ENCODE results near the gene FREM2. TPM values are rescaled to one million over a fixed set of nuclear protein-coding genes. Genes with fewer than 3 reads are reported as not detected.

FREM2 gene
- total and polyA plus RNA-seq, 3 donors from 2014 or later, result 0.80 to 5.5 (median 4.4) TPM

DNA sequence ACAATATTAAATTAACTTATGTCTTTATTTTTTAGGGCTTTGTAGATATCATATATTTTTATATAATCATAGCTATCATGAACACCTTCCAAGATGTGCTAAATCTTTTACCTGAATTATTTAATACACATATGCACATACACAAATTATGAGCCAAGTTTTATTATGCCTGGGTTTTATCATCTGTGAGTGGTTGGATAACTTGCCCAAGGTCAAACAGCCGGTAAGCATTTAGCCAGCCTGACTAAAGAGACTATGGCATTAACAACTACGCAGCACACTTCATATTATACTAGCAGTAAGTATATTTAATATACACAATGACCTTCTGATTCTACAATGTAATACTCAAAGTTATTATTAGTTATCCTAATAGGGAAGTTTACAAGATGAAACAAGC lies 132.7 kb downstream of the FREM2 start:
- H3K27me3 ChIP-seq, result no peaks in the 10 kb centered on the region
- WGBS, 2 donors, result 65 to 66% methylated on average over 2 of the region's 2 CpGs
- TF ChIP-seq, protein P1, sequence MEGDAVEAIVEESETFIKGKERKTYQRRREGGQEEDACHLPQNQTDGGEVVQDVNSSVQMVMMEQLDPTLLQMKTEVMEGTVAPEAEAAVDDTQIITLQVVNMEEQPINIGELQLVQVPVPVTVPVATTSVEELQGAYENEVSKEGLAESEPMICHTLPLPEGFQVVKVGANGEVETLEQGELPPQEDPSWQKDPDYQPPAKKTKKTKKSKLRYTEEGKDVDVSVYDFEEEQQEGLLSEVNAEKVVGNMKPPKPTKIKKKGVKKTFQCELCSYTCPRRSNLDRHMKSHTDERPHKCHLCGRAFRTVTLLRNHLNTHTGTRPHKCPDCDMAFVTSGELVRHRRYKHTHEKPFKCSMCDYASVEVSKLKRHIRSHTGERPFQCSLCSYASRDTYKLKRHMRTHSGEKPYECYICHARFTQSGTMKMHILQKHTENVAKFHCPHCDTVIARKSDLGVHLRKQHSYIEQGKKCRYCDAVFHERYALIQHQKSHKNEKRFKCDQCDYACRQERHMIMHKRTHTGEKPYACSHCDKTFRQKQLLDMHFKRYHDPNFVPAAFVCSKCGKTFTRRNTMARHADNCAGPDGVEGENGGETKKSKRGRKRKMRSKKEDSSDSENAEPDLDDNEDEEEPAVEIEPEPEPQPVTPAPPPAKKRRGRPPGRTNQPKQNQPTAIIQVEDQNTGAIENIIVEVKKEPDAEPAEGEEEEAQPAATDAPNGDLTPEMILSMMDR (IDR thresholded peaks at IDR 0.05), result no peak
- TF ChIP-seq POLR2A (IDR thresholded peaks at IDR 0.05), result no peak
- no peak overlapping the region for H3K4me3 ChIP-seq
- H3K36me3 ChIP-seq (ENCODE audit: low read depth, missing control alignments), result no peaks in the 10 kb centered on the region
- H3K9me3 ChIP-seq, result no peaks in the 10 kb centered on the region
- no peaks in the 10 kb centered on the region for H3K4me1 ChIP-seq
- intact Hi-C loops (cut with DNase I; ENCODE audit: low total_unique reads), result no loop called here
- H3K27ac ChIP-seq, result no peak overlapping the region
- DNase-seq, result no peak

DNA sequence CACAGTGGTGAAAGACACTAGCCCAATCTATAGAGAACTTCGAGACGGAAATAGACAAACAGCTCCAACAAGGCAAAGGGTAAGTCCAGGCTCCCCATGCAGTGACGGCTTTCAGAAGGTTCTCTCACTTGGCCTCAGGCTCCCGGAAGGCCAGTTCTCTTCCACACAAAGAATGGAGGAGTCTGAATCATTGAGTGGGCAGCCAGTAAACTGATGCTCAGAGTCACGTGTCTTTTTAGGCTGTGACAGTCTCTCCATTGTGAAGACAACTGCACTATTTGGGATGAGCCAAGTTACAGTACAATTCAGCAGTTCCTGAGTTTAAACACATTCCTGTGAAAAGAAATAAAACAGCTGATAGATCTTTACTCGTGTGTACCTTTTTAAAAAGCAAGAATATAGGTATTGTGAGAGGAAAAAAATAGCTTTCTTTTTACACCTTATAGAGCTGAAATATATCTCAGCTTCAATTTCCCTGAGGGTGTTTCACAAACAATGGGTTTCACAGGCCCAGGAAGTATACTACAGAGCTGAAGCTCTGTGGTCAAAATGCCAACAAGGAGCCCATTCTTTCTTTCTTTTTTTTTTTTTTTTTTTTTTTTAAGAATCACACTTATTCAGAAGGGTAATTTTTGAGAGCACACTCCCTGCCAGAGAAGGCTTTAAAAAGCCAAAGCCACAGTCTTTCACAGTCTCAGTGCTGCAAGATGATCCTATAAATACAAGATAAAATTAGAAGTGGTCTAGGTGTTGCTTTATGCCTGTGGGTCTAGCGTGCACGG lies 135.1 kb downstream of the FREM2 start:
- Histone ChIP-seq H3K9me3 (no peaks in the 10 kb centered on the region), H3K27me3 (no peaks in the 10 kb centered on the region), H3K4me1 (no peaks in the 10 kb centered on the region), H3K27ac (no peak overlapping the region), H3K4me3 (no peak overlapping the region), H3K36me3 (ENCODE audit: low read depth, missing control alignments) (no peaks in the 10 kb centered on the region)
- DNase-seq, result no peak
- TF ChIP-seq POLR2A (IDR thresholded peaks at IDR 0.05), result no peak
- 83 to 85% methylated on average over 8 of the region's 8 CpGs for WGBS, 2 donors
- intact Hi-C loops (cut with DNase I; ENCODE audit: low total_unique reads), result no loop called here

DNA sequence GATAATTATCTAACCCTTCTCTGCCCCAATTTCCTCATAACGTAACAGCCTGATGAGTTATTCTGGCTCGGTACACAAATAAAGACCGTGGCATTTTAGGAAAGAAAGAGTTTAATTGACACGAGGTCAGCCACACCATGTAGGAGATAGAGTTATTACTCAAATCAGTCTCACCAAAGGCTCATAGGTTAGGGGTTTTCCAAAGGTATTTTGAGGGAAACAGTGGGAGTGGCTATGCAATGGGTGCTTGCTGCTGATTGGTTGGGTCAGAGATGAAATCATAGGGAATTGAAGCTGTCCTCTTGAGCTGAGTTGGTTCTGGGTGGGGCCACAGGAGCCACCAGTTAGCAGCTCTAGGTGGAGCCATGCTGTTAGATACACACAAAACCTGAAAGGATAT lies 137.5 kb downstream of the FREM2 start:
- WGBS, 2 donors, result 80 to 86% methylated on average over 4 of the region's 4 CpGs
- no peaks in the 10 kb centered on the region for H3K27me3 ChIP-seq
- no peak for DNase-seq
- intact Hi-C loops (cut with DNase I; ENCODE audit: low total_unique reads), result no loop called here
- H3K9me3 ChIP-seq, result no peaks in the 10 kb centered on the region
- TF ChIP-seq, protein P1 (IDR thresholded peaks at IDR 0.05), result no peak
- no peak for TF ChIP-seq POLR2A (IDR thresholded peaks at IDR 0.05)
- no peak overlapping the region for H3K4me3 ChIP-seq
- H3K27ac ChIP-seq, result no peak overlapping the region
- H3K4me1 ChIP-seq, result no peaks in the 10 kb centered on the region
- H3K36me3 ChIP-seq (ENCODE audit: low read depth, missing control alignments), result no peaks in the 10 kb centered on the region

DNA sequence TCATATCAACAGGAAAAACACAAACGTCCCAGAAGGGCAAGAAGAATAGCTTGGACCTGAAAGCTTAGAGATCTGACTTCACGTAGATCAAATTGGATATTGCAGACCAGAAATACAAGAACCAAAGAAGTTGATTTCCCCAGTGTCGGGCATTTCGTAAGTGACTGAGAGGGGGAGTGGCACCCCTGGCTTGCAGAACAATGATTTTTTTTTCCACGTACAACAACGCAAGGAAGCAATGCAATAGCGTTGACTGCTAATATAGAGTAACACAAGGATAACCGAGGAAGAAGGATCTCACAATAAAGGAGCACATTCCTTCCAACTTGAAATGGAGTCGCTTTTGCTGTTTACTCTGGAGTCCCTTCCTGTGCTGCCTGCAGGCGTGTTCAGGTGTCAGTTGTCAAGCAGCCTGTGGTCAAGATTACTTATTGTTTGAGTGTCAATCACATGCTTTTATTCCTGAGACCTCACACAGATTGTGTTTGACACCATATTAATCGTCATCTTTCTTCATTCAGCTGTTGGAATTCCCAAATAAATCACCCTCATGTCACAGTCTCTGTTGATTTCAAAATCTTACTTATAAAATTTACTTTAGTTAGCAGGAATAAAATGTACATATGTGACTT lies 139.4 kb downstream of the FREM2 start:
- Histone ChIP-seq H3K27me3 (no peaks in the 10 kb centered on the region), H3K4me1 (no peaks in the 10 kb centered on the region), H3K4me3 (no peak overlapping the region), H3K36me3 (ENCODE audit: low read depth, missing control alignments) (no peaks in the 10 kb centered on the region), H3K27ac (no peak overlapping the region), H3K9me3 (no peaks in the 10 kb centered on the region)
- intact Hi-C loops (cut with DNase I; ENCODE audit: low total_unique reads), result no loop called here
- DNase-seq, result no peak
- 75 to 85% methylated on average over 11 of the region's 11 CpGs for WGBS, 2 donors
- TF ChIP-seq, protein P1 (IDR thresholded peaks at IDR 0.05), result no peak
- TF ChIP-seq POLR2A (IDR thresholded peaks at IDR 0.05), result no peak

DNA sequence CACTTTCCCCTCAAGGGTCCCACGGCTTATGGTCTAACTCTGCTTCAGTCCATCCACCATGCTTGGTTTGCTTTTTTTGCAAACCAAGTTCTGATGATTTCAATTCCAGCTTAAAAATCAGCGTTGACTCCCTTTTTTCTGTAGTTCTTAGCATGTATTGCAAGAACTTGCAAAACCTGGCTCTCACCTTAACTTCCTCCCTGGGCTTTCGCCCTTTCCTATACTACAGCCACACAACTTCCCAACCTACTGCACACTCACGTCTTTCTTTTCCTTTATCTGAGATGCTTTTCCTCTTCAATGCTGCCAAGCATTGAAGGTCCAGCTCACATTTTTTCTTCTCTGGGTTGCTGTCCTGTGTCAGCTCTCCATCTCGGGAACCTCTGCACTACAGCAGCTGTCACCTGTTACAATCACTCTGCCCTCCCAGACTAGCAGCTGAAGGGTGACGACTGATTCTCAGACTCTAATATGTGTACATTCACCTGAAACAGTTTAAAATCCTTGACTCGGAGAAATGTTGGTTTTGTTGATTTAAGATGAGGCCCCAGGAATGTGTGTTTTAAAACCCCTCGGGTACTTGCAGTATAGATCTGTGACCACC lies 143.7 kb downstream of the FREM2 start:
- no peak for TF ChIP-seq POLR2A (IDR thresholded peaks at IDR 0.05)
- TF ChIP-seq, protein P1 (IDR thresholded peaks at IDR 0.05), result no peak
- Histone ChIP-seq H3K4me3 (no peak overlapping the region), H3K27me3 (no peaks in the 10 kb centered on the region), H3K36me3 (ENCODE audit: low read depth, missing control alignments) (no peaks in the 10 kb centered on the region), H3K4me1 (no peaks in the 10 kb centered on the region), H3K27ac (no peak overlapping the region), H3K9me3 (no peaks in the 10 kb centered on the region)
- DNase-seq, result no peak
- intact Hi-C loops (cut with DNase I; ENCODE audit: low total_unique reads), result no loop called here
- WGBS, 2 donors, result 79 to 81% methylated on average over 8 of the region's 8 CpGs

Measured in testis (tissue), 3 donors.